Measurements from ENCODE around the gene GPRASP3. TPM values are rescaled to one million over a fixed set of nuclear protein-coding genes. Genes with fewer than 3 reads are reported as not detected.
A peak's percentile ranks its signal among the peaks of the same experiment; 100 is the strongest.

GPRASP3 gene
- total RNA-seq, 4 donors from 2014 or later, result 4.2 to 8.3 (median 5.8) TPM

- Histone ChIP-seq H3K27me3 (no peaks in the 10 kb centered on the region), H3K4me1 (no peaks in the 10 kb centered on the region), H3K4me3 (replicated peaks in 1 of 3) (no peak overlapping the region), H3K36me3 (no peaks in the 10 kb centered on the region), H3K9me3 (no peaks in the 10 kb centered on the region), H3K27ac (no peak overlapping the region)
- intact Hi-C loops (cut with DNase I), result no loop called here
- DNase-seq, result no peak
- WGBS, 2 donors, result 94 to 100% methylated on average over 1 of the region's 1 CpG
- TF ChIP-seq POLR2A (IDR thresholded peaks at IDR 0.05) (no peak), CTCF (IDR thresholded peaks at IDR 0.05) (no peak)
Observed at GRCh38 chrX:102727761-102728160, 7.2 kb downstream of the GPRASP3 start.

GRCh38 chrX:102728646-102729045 lies 8.1 kb downstream of the GPRASP3 start:
- no peaks in the 10 kb centered on the region for H3K9me3 ChIP-seq
- TF ChIP-seq POLR2A (IDR thresholded peaks at IDR 0.05) (no peak), CTCF (IDR thresholded peaks at IDR 0.05) (no peak)
- H3K4me1 ChIP-seq, result no peaks in the 10 kb centered on the region
- WGBS, 2 donors, result 100% methylated on average over 1 of the region's 1 CpG
- no peaks in the 10 kb centered on the region for H3K27me3 ChIP-seq
- intact Hi-C loops (cut with DNase I), result no loop called here
- H3K4me3 ChIP-seq (replicated peaks in 1 of 3), result no peak overlapping the region
- H3K36me3 ChIP-seq, result no peaks in the 10 kb centered on the region
- H3K27ac ChIP-seq, result no peak overlapping the region
- no peak for DNase-seq

- no peaks in the 10 kb centered on the region for H3K36me3 ChIP-seq
- H3K27ac ChIP-seq, result no peak overlapping the region
- no peak for DNase-seq
- H3K4me1 ChIP-seq, result no peaks in the 10 kb centered on the region
- TF ChIP-seq CTCF (IDR thresholded peaks at IDR 0.05), result no peak
- no peak for TF ChIP-seq POLR2A (IDR thresholded peaks at IDR 0.05)
- intact Hi-C loops (cut with DNase I), result no loop called here
- no peaks in the 10 kb centered on the region for H3K27me3 ChIP-seq
- 69 to 75% methylated on average over 7 of the region's 7 CpGs for WGBS, 2 donors
- H3K4me3 ChIP-seq (replicated peaks in 1 of 3), result no peak overlapping the region
- H3K9me3 ChIP-seq, result no peaks in the 10 kb centered on the region
Observed at GRCh38 chrX:102739657-102740056, 19.1 kb downstream of the GPRASP3 start.

- Histone ChIP-seq H3K36me3 (no peaks in the 10 kb centered on the region), H3K4me3 (replicated peaks in 1 of 3) (no peak overlapping the region), H3K9me3 (no peaks in the 10 kb centered on the region), H3K27ac (no peak overlapping the region), H3K4me1 (no peaks in the 10 kb centered on the region), H3K27me3 (no peaks in the 10 kb centered on the region)
- 92 to 94% methylated on average over 1 of the region's 1 CpG for WGBS, 2 donors
- intact Hi-C loops (cut with DNase I), result no loop called here
- DNase-seq, result no peak
- TF ChIP-seq CTCF (IDR thresholded peaks at IDR 0.05), result no peak
- no peak for TF ChIP-seq POLR2A (IDR thresholded peaks at IDR 0.05)
Observed at GRCh38 chrX:102744307-102744706, 23.8 kb downstream of the GPRASP3 start.

- no peak for DNase-seq
- TF ChIP-seq POLR2A (IDR thresholded peaks at IDR 0.05), result no peak
- no peak for TF ChIP-seq CTCF (IDR thresholded peaks at IDR 0.05)
- Histone ChIP-seq H3K9me3 (no peaks in the 10 kb centered on the region), H3K27ac (no peak overlapping the region), H3K4me3 (replicated peaks in 1 of 3) (peak overlapping the region in 2 of 3 donors; percentile 47), H3K36me3 (no peaks in the 10 kb centered on the region), H3K27me3 (no peaks in the 10 kb centered on the region), H3K4me1 (no peaks in the 10 kb centered on the region)
- intact Hi-C loops (cut with DNase I), result no loop called here
- WGBS, 2 donors, result 60% methylated on average over 2 of the region's 14 CpGs; no CpG with 5 or more reads in 1 of the 2 donors
Observed at GRCh38 chrX:102745513-102745856, 24.9 kb downstream of the GPRASP3 start.
